ENCODE data around the gene CNTN1. TPM values are rescaled to one million over a fixed set of nuclear protein-coding genes. Genes with fewer than 3 reads are reported as not detected.
A peak's percentile ranks its signal among the peaks of the same experiment; 100 is the strongest.

Gene CNTN1
- 0.13 TPM for polyA plus RNA-seq (2013, experiment 1 of 2)
- polyA plus RNA-seq (2013, experiment 2 of 2) = 0.14 TPM

- H3K27me3 ChIP-seq (ENCODE audit: control insufficient read depth in 3 of 3, insufficient read depth in 3 of 3, low read depth in 1 of 3, low read length in 3 of 3) = peaks cover 0 to 50% (median 11%) of the 10 kb centered on the region in 3 experiments
- no peak within 1 kb of the TSS for H3K23ac ChIP-seq (ENCODE audit: low read depth, low read length, poor library complexity)
- H3K4ac ChIP-seq (ENCODE audit: low read length) = no peak within 1 kb of the TSS
- no CpG with 5 or more reads among the region's 31 CpGs for WGBS, 2 donors (ENCODE audit: extremely low coverage in 2 of 2, insufficient read length in 2 of 2, insufficient replicate concordance in 1 of 2)
- no peak within 1 kb of the TSS for H3K18ac ChIP-seq (ENCODE audit: low read length)
- no peaks in the 10 kb centered on the region for H3K79me1 ChIP-seq (ENCODE audit: low read depth, low read length)
- no peaks in the 10 kb centered on the region for H3K9me3 ChIP-seq (replicated peaks in 1 of 2; ENCODE audit: control insufficient read depth in 2 of 2, insufficient read depth in 1 of 2, low read depth in 1 of 2, low read length in 2 of 2)
- H2AK5ac ChIP-seq (ENCODE audit: low read depth, low read length) = no peak within 1 kb of the TSS
- peak within 1 kb of the TSS; percentile 25 to 87 for H3K4me3 ChIP-seq (ENCODE audit: low read length in 2 of 2)
- peak within 1 kb of the TSS; percentile 68 for H2AFZ ChIP-seq (ENCODE audit: low read length)
- DNase-seq (ENCODE audit: low spot score) = peak; percentile 87
- no peak within 1 kb of the TSS for H2BK5ac ChIP-seq (ENCODE audit: low read length)
- H4K91ac ChIP-seq (ENCODE audit: low read depth, low read length, poor library complexity) = no peak within 1 kb of the TSS
- peak within 1 kb of the TSS; percentile 90 for H3K4me2 ChIP-seq (ENCODE audit: insufficient read depth, low read length, poor library complexity, severe bottlenecking)
- H3K9ac ChIP-seq (ENCODE audit: low read depth, low read length, poor library complexity) = peak within 1 kb of the TSS; percentile 3
- no peak within 1 kb of the TSS for H3K14ac ChIP-seq (ENCODE audit: low read length)
- no peaks in the 10 kb centered on the region for H3K36me3 ChIP-seq (replicated peaks in 1 of 2; ENCODE audit: control insufficient read depth in 2 of 2, insufficient read depth in 2 of 2, low read length in 2 of 2)
- H4K8ac ChIP-seq (ENCODE audit: low read depth, low read length) = no peak within 1 kb of the TSS
- H2BK12ac ChIP-seq (ENCODE audit: low read length) = no peak within 1 kb of the TSS
- H2BK15ac ChIP-seq (ENCODE audit: low read length) = no peak within 1 kb of the TSS
- H3K4me1 ChIP-seq (ENCODE audit: control insufficient read depth in 2 of 2, insufficient read depth in 1 of 2, low read depth in 1 of 2, low read length in 2 of 2) = peaks cover 0 to 1% of the 10 kb centered on the region in 2 donors
- H2BK120ac ChIP-seq (ENCODE audit: low read depth, low read length) = peak within 1 kb of the TSS; percentile 67
- H3K27ac ChIP-seq (replicated peaks; ENCODE audit: low read length) = no peak within 1 kb of the TSS
Measured at GRCh38 chr12:40691913-40692764, at the start of gene CNTN1. Gene CNTN1 (plus strand): TSS chr12:40692439.

- Histone ChIP-seq H2AK5ac (ENCODE audit: low read depth, low read length) (no peak overlapping the region), H3K27me3 (ENCODE audit: control insufficient read depth in 3 of 3, insufficient read depth in 3 of 3, low read depth in 1 of 3, low read length in 3 of 3) (no peaks in the 10 kb centered on the region), H3K27ac (replicated peaks; ENCODE audit: low read length) (no peak overlapping the region), H4K8ac (ENCODE audit: low read depth, low read length) (no peak overlapping the region), H2BK5ac (ENCODE audit: low read length) (no peak overlapping the region), H4K91ac (ENCODE audit: low read depth, low read length, poor library complexity) (no peak overlapping the region), H3K4me1 (ENCODE audit: control insufficient read depth in 2 of 2, insufficient read depth in 1 of 2, low read depth in 1 of 2, low read length in 2 of 2) (no peaks in the 10 kb centered on the region), H3K9ac (ENCODE audit: low read depth, low read length, poor library complexity) (no peak overlapping the region), H2AFZ (ENCODE audit: low read length) (no peak overlapping the region), H3K18ac (ENCODE audit: low read length) (no peak overlapping the region), H3K79me1 (ENCODE audit: low read depth, low read length) (no peaks in the 10 kb centered on the region), H3K4me2 (ENCODE audit: insufficient read depth, low read length, poor library complexity, severe bottlenecking) (no peak overlapping the region), H3K14ac (ENCODE audit: low read length) (no peak overlapping the region), H3K4ac (ENCODE audit: low read length) (no peak overlapping the region), H3K23ac (ENCODE audit: low read depth, low read length, poor library complexity) (no peak overlapping the region), H2BK12ac (ENCODE audit: low read length) (no peak overlapping the region), H3K36me3 (replicated peaks in 1 of 2; ENCODE audit: control insufficient read depth in 2 of 2, insufficient read depth in 2 of 2, low read length in 2 of 2) (no peaks in the 10 kb centered on the region), H2BK15ac (ENCODE audit: low read length) (no peak overlapping the region), H3K9me3 (replicated peaks in 1 of 2; ENCODE audit: control insufficient read depth in 2 of 2, insufficient read depth in 1 of 2, low read depth in 1 of 2, low read length in 2 of 2) (no peaks in the 10 kb centered on the region), H3K4me3 (ENCODE audit: low read length in 2 of 2) (no peak overlapping the region), H2BK120ac (ENCODE audit: low read depth, low read length) (no peak overlapping the region)
- DNase-seq (ENCODE audit: low spot score) = no peak
Measured at GRCh38 chr12:40643506-40643905, 48.7 kb upstream of the CNTN1 start.

GRCh38 chr12:40643976-40644375 lies 48.3 kb upstream of the CNTN1 start:
- WGBS, 2 donors (ENCODE audit: extremely low coverage in 2 of 2, insufficient read length in 2 of 2, insufficient replicate concordance in 1 of 2) = no CpG with 5 or more reads among the region's 1 CpG
- no peak for DNase-seq (ENCODE audit: low spot score)
- Histone ChIP-seq H3K9me3 (replicated peaks in 1 of 2; ENCODE audit: control insufficient read depth in 2 of 2, insufficient read depth in 1 of 2, low read depth in 1 of 2, low read length in 2 of 2) (no peaks in the 10 kb centered on the region), H4K91ac (ENCODE audit: low read depth, low read length, poor library complexity) (no peak overlapping the region), H2BK5ac (ENCODE audit: low read length) (no peak overlapping the region), H3K79me1 (ENCODE audit: low read depth, low read length) (no peaks in the 10 kb centered on the region), H3K27ac (replicated peaks; ENCODE audit: low read length) (no peak overlapping the region), H3K9ac (ENCODE audit: low read depth, low read length, poor library complexity) (no peak overlapping the region), H3K36me3 (replicated peaks in 1 of 2; ENCODE audit: control insufficient read depth in 2 of 2, insufficient read depth in 2 of 2, low read length in 2 of 2) (no peaks in the 10 kb centered on the region), H2BK120ac (ENCODE audit: low read depth, low read length) (no peak overlapping the region), H3K27me3 (ENCODE audit: control insufficient read depth in 3 of 3, insufficient read depth in 3 of 3, low read depth in 1 of 3, low read length in 3 of 3) (no peaks in the 10 kb centered on the region), H3K18ac (ENCODE audit: low read length) (no peak overlapping the region), H3K4me1 (ENCODE audit: control insufficient read depth in 2 of 2, insufficient read depth in 1 of 2, low read depth in 1 of 2, low read length in 2 of 2) (no peaks in the 10 kb centered on the region), H3K14ac (ENCODE audit: low read length) (no peak overlapping the region), H2AK5ac (ENCODE audit: low read depth, low read length) (no peak overlapping the region), H2AFZ (ENCODE audit: low read length) (no peak overlapping the region), H4K8ac (ENCODE audit: low read depth, low read length) (no peak overlapping the region), H2BK12ac (ENCODE audit: low read length) (no peak overlapping the region), H3K4me3 (ENCODE audit: low read length in 2 of 2) (no peak overlapping the region), H2BK15ac (ENCODE audit: low read length) (no peak overlapping the region), H3K4ac (ENCODE audit: low read length) (no peak overlapping the region), H3K23ac (ENCODE audit: low read depth, low read length, poor library complexity) (no peak overlapping the region), H3K4me2 (ENCODE audit: insufficient read depth, low read length, poor library complexity, severe bottlenecking) (no peak overlapping the region)

- no peak overlapping the region for H2BK120ac ChIP-seq (ENCODE audit: low read depth, low read length)
- no peak overlapping the region for H2BK12ac ChIP-seq (ENCODE audit: low read length)
- no peaks in the 10 kb centered on the region for H3K9me3 ChIP-seq (replicated peaks in 1 of 2; ENCODE audit: control insufficient read depth in 2 of 2, insufficient read depth in 1 of 2, low read depth in 1 of 2, low read length in 2 of 2)
- H3K36me3 ChIP-seq (replicated peaks in 1 of 2; ENCODE audit: control insufficient read depth in 2 of 2, insufficient read depth in 2 of 2, low read length in 2 of 2) = no peaks in the 10 kb centered on the region
- no peak overlapping the region for H2BK15ac ChIP-seq (ENCODE audit: low read length)
- no peak overlapping the region for H3K23ac ChIP-seq (ENCODE audit: low read depth, low read length, poor library complexity)
- no peak overlapping the region for H2AK5ac ChIP-seq (ENCODE audit: low read depth, low read length)
- no CpG with 5 or more reads among the region's 2 CpGs for WGBS, 2 donors (ENCODE audit: extremely low coverage in 2 of 2, insufficient read length in 2 of 2, insufficient replicate concordance in 1 of 2)
- no peaks in the 10 kb centered on the region for H3K79me1 ChIP-seq (ENCODE audit: low read depth, low read length)
- H3K27me3 ChIP-seq (ENCODE audit: control insufficient read depth in 3 of 3, insufficient read depth in 3 of 3, low read depth in 1 of 3, low read length in 3 of 3) = no peaks in the 10 kb centered on the region
- H4K8ac ChIP-seq (ENCODE audit: low read depth, low read length) = no peak overlapping the region
- no peak overlapping the region for H3K9ac ChIP-seq (ENCODE audit: low read depth, low read length, poor library complexity)
- H4K91ac ChIP-seq (ENCODE audit: low read depth, low read length, poor library complexity) = no peak overlapping the region
- no peak for DNase-seq (ENCODE audit: low spot score)
- H3K14ac ChIP-seq (ENCODE audit: low read length) = no peak overlapping the region
- no peak overlapping the region for H2BK5ac ChIP-seq (ENCODE audit: low read length)
- no peak overlapping the region for H3K4me2 ChIP-seq (ENCODE audit: insufficient read depth, low read length, poor library complexity, severe bottlenecking)
- H2AFZ ChIP-seq (ENCODE audit: low read length) = no peak overlapping the region
- no peak overlapping the region for H3K18ac ChIP-seq (ENCODE audit: low read length)
- no peak overlapping the region for H3K4me3 ChIP-seq (ENCODE audit: low read length in 2 of 2)
- H3K4ac ChIP-seq (ENCODE audit: low read length) = no peak overlapping the region
- H3K27ac ChIP-seq (replicated peaks; ENCODE audit: low read length) = no peak overlapping the region
- H3K4me1 ChIP-seq (ENCODE audit: control insufficient read depth in 2 of 2, insufficient read depth in 1 of 2, low read depth in 1 of 2, low read length in 2 of 2) = no peaks in the 10 kb centered on the region
Measured at GRCh38 chr12:40644708-40645107, 47.5 kb upstream of the CNTN1 start.

All from neuronal stem cell (in vitro differentiated cells).